Endodermal cell (in vitro differentiated cells): ENCODE results near the gene KCNK10. TPM values are rescaled to one million over a fixed set of nuclear protein-coding genes. Genes with fewer than 3 reads are reported as not detected.

Experiments used
- DNase-seq: peaks from one replicate; pipeline ENCODE4 v3.0.0-alpha.2; 2017
- H3K27ac ChIP-seq: 2 replicates; pipeline ENCODE4 v1.5.1; 2013; ENCODE audit warnings: mild to moderate bottlenecking, low read depth, low read length, moderate library complexity
- H3K27me3 ChIP-seq: 2 replicates; pipeline ENCODE4 v1.6.1; 2013; ENCODE audit warnings: mild to moderate bottlenecking, low read length, moderate library complexity; ENCODE audit not compliant: insufficient read depth, control insufficient read depth, poor library complexity, severe bottlenecking
- H3K36me3 ChIP-seq: 2 replicates; pipeline ENCODE4 v1.7.0; 2013; ENCODE audit warnings: mild to moderate bottlenecking, low read length, moderate library complexity; ENCODE audit not compliant: control insufficient read depth, insufficient read depth
- H3K4me1 ChIP-seq: one replicate; pipeline ENCODE4 v1.7.0; 2013; ENCODE audit warnings: low read length; ENCODE audit not compliant: control insufficient read depth, insufficient read depth
- H3K4me3 ChIP-seq: 2 replicates; pipeline ENCODE4 v1.5.1; 2013; ENCODE audit warnings: mild to moderate bottlenecking, low read length, moderate library complexity
- H3K9ac ChIP-seq: 2 replicates; pipeline ENCODE4 v1.6.1; 2013; ENCODE audit warnings: mild to moderate bottlenecking, low read length, moderate library complexity; ENCODE audit not compliant: poor library complexity, severe bottlenecking; ENCODE audit errors: extremely low read depth
- H3K9me3 ChIP-seq: 2 replicates; pipeline ENCODE4 v1.6.1; 2013; ENCODE audit warnings: mild to moderate bottlenecking, low read length, moderate library complexity; ENCODE audit not compliant: control insufficient read depth
- H3K27ac Mint-ChIP-seq: 2 replicates; pipeline ENCODE4 v1.8.0; 2020; ENCODE audit warnings: mixed read lengths
- H3K27me3 Mint-ChIP-seq: 2 replicates; pipeline ENCODE4 v1.8.0; 2021; ENCODE audit warnings: mild to moderate bottlenecking, mixed read lengths; ENCODE audit not compliant: insufficient read depth
- H3K36me3 Mint-ChIP-seq: 2 replicates; pipeline ENCODE4 v1.8.0; 2020; ENCODE audit warnings: low read depth, mixed read lengths
- H3K4me1 Mint-ChIP-seq: 2 replicates; pipeline ENCODE4 v1.8.0; 2020; ENCODE audit warnings: mixed read lengths
- H3K4me3 Mint-ChIP-seq: 2 replicates; pipeline ENCODE4 v1.8.0; 2020; ENCODE audit warnings: mild to moderate bottlenecking, moderate library complexity, mixed read lengths
- H3K9me3 Mint-ChIP-seq: 2 replicates; pipeline ENCODE4 v1.8.0; 2020; ENCODE audit warnings: mild to moderate bottlenecking, mixed read lengths
- WGBS, 2 experiments: methylation state at CpG; one replicate each; pipeline versions ENCODE4 v1.1.5 to v1.1.7; 2013; ENCODE audit warnings: missing lambda C conversion rate in 2 of 2, mixed read lengths in 1 of 2; ENCODE audit not compliant: insufficient coverage in 1 of 2, insufficient read length in 1 of 2; 5-methylcytosine and 5-hydroxymethylcytosine counted together
- total RNA-seq, 2 donors: library from RNA; stranded (reverse); fragmentation: NEBNext Ultra II Directional in 1 of 2; extraction: Animal tissue kit (Norgen Biotek cat#: 25700) in 1 of 2; gene quantifications; 2 replicates in 1 of 2; 3 replicates in 1 of 2; pipeline ENCODE4 v1.2.1, GENCODE V29; 2021
- TF ChIP-seq, protein P1 (sequence below): fragments of 200-600 bp; sonication (generic); conservative IDR thresholded peaks from 2 replicates; pipeline ENCODE4 v1.5.0; 2021; ENCODE audit warnings: antibody characterized with exemption, mild to moderate bottlenecking

The KCNK10 gene
- total RNA-seq, 2 donors from 2014 or later: 0.24 to 1.8 TPM

DNA sequence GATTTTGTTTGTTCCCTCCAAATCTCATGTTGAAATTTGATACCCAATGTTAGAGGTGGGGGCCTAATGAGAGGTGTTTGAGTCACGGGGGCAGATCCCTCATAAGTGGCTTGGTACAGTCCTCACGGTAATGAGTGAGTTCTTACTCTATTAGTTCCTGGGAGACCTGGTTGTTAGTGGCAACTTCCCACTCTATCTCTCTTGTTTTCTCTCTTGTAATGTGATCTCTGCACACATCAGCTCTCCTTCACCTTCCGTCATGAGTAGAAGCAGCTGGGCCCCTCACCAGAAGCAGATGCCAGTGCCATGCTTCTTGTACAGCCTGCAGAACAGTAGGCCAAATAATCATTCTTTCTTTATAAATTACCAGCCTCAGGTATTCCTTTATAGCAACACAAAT, 29.6 kb upstream of the KCNK10 start:
- Mint-ChIP-seq H3K9me3 (peaks cover 3% of the 10 kb centered on the region), H3K27ac (no peak overlapping the region), H3K36me3 (no peaks in the 10 kb centered on the region), H3K4me3 (no peak overlapping the region), H3K4me1 (no peaks in the 10 kb centered on the region), H3K27me3 (peaks cover 9% of the 10 kb centered on the region)
- 92 to 94% methylated on average over 3 of the region's 3 CpGs for WGBS, 2 experiments
- DNase-seq: no peak
- H3K4me1 ChIP-seq: no peaks in the 10 kb centered on the region
- H3K9ac ChIP-seq: no peak overlapping the region
- H3K36me3 ChIP-seq: no peaks in the 10 kb centered on the region
- peaks cover 8% of the 10 kb centered on the region for H3K27me3 ChIP-seq
- TF ChIP-seq, protein P1, sequence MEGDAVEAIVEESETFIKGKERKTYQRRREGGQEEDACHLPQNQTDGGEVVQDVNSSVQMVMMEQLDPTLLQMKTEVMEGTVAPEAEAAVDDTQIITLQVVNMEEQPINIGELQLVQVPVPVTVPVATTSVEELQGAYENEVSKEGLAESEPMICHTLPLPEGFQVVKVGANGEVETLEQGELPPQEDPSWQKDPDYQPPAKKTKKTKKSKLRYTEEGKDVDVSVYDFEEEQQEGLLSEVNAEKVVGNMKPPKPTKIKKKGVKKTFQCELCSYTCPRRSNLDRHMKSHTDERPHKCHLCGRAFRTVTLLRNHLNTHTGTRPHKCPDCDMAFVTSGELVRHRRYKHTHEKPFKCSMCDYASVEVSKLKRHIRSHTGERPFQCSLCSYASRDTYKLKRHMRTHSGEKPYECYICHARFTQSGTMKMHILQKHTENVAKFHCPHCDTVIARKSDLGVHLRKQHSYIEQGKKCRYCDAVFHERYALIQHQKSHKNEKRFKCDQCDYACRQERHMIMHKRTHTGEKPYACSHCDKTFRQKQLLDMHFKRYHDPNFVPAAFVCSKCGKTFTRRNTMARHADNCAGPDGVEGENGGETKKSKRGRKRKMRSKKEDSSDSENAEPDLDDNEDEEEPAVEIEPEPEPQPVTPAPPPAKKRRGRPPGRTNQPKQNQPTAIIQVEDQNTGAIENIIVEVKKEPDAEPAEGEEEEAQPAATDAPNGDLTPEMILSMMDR: no peak
- H3K9me3 ChIP-seq: no peaks in the 10 kb centered on the region
- no peak overlapping the region for H3K4me3 ChIP-seq
- no peak overlapping the region for H3K27ac ChIP-seq

- H3K4me1 Mint-ChIP-seq: no peaks in the 10 kb centered on the region
- TF ChIP-seq, protein P1: no peak
- Histone ChIP-seq H3K27me3 (peaks cover 2% of the 10 kb centered on the region), H3K36me3 (no peaks in the 10 kb centered on the region), H3K27ac (no peak overlapping the region), H3K9ac (no peak overlapping the region), H3K4me1 (no peaks in the 10 kb centered on the region), H3K9me3 (no peaks in the 10 kb centered on the region), H3K4me3 (no peak overlapping the region)
- no peaks in the 10 kb centered on the region for H3K36me3 Mint-ChIP-seq
- peaks cover 4% of the 10 kb centered on the region for H3K27me3 Mint-ChIP-seq
- H3K9me3 Mint-ChIP-seq: no peaks in the 10 kb centered on the region
- no peak overlapping the region for H3K27ac Mint-ChIP-seq
- H3K4me3 Mint-ChIP-seq: no peak overlapping the region
- 90 to 93% methylated on average over 3 to 4 of the region's 4 CpGs for WGBS, 2 experiments
- no peak for DNase-seq
Measured at GRCh38 chr14:88351966-88352691, 29.1 kb upstream of the KCNK10 start.

- no peaks in the 10 kb centered on the region for H3K9me3 ChIP-seq
- Mint-ChIP-seq H3K9me3 (no peaks in the 10 kb centered on the region), H3K4me1 (no peaks in the 10 kb centered on the region), H3K27ac (no peak overlapping the region), H3K27me3 (peaks cover 2% of the 10 kb centered on the region), H3K36me3 (no peaks in the 10 kb centered on the region), H3K4me3 (no peak overlapping the region)
- H3K27ac ChIP-seq: no peak overlapping the region
- H3K4me3 ChIP-seq: no peak overlapping the region
- no peak overlapping the region for H3K9ac ChIP-seq
- H3K36me3 ChIP-seq: no peaks in the 10 kb centered on the region
- H3K4me1 ChIP-seq: no peaks in the 10 kb centered on the region
- TF ChIP-seq, protein P1: no peak
- WGBS, 2 experiments: 100% methylated on average over 2 to 3 of the region's 3 CpGs
- no peak for DNase-seq
- no peaks in the 10 kb centered on the region for H3K27me3 ChIP-seq
Measured at GRCh38 chr14:88348546-88348945, 25.5 kb upstream of the KCNK10 start.
